AG08396 (cell line): ENCODE measurements around the gene RIOK3.

ENCODE experiments used
- DNase-seq: peaks from one replicate; pipeline ENCODE4 v3.0.0; 2012; ENCODE audit warnings: low spot score, mixed read lengths

Gene RIOK3

DNA sequence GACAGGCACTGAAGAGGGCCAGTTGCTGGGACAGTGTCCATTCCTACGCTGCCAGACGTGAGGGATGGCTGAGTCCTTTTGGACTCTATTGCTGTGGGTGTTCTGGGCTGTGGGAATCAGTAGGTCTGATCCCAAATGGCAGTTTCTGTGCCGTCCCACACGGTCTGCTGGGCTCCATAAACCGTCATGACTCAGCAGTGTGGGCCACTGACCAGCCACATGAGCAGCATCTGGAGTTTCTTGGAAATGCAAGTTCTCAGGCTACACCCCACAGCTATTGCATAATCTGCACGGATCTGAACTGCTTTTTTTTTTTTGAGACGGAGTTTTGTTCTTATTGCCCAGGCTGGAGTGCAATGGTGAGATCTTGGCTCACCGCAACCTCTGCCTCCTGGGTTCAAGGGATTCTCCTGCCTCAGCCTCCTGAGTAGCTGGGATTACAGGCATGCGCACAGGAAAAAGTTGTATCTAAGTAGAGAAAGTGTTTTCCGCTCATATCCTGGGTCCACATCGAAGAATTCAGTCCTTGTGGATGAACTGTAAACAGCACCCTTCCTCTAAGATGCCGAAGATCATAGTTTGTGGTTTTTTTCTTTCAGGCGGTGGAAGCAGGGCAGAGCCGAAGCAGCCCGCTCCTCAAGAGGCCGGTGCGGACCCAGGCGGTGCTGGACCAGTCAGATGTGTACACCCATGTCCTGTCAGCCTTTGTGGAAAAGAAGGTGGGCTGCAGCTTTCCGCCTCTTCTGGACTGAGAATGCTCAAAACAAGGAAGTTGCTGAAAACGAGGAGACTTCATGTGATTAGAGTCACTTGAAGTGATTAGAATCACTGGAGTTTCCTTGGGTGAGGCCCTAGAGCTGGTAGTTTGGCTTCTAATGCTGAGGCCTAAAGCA lies 75.7 kb downstream of the RIOK3 start:
- DNase-seq = peak; percentile 50

DNA sequence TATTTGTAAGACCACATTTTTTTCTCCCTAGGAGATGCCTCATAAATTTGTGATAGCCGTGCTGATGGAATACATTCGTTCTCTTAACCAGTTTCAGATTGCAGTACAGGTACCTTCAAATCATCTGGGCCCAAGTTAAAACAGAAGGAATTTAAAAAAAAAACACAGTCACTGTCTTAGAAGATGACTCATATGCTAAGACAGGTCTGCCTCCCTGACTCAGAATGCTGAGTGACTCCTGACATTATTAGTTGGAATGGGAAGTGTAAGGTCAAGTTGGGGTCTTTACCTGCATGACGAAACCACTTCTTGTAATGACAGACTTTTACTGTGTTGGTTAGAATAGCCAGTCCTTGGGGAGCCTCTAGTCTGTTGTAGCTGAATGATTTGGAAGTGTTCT lies 76.5 kb downstream of the RIOK3 start:
- DNase-seq = peak; percentile 42

DNA sequence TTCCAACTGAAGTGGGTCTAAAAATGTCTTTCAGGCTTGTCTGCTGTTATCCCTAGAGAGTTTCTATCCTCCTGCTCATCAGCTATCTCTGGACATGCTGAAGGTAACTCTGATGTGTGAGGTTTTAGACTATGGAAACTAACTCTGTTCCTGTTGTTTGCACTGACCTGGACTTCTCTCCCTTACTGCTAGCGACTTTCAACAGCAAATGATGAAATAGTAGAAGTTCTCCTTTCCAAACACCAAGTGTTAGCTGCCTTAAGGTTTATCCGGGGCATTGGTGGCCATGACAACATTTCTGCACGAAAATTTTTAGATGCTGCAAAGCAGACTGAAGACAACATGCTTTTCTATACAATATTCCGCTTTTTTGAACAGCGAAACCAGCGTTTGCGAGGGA lies 77.1 kb downstream of the RIOK3 start:
- DNase-seq = no peak

DNA sequence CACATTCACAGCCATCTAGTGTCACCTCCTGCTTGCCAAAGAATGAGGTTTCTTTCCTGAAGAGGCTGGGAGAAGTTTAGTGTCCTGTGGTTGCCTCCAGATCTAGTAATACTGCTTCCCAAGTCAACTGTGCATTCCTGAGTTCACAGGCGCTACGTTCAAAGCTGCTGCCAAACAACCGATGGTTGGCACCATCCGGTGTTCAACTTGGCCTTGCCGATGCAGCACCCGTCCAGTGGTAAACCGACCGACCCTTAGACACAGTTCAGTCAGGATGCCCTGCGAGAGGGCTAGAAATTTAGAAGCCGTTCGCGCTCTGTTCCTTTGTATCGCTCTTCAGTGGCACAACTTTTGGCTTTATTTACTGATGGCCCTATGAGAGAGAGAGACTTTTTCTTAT lies 78.8 kb downstream of the RIOK3 start:
- no peak for DNase-seq
